Fibroblast of pulmonary artery (primary cell): ENCODE measurements around the gene KRTAP5-7.
"Not testable (repeated sequence)": the region's sequence is repeated elsewhere in the genome, so short reads cannot be mapped to it uniquely, and the experiment has no call there.

Experiments
- DNase-seq: peaks from one replicate; pipeline ENCODE4 v3.0.0-alpha.2; 2010; ENCODE audit warnings: low read depth
- H3K4me3 ChIP-seq: replicated peaks from 2 replicates; pipeline ENCODE4 v1.5.1; 2011; ENCODE audit warnings: low read depth, mild to moderate bottlenecking, control low read depth, low read length, moderate library complexity
- CTCF ChIP-seq: IDR thresholded peaks from 2 replicates; pipeline ENCODE4 v1.5.1; 2011; ENCODE audit warnings: mild to moderate bottlenecking, control low read depth, low read length, inconsistent platforms; ENCODE audit errors: missing control alignments

KRTAP5-7 gene

GRCh38 chr11:71535825-71536224, 8.8 kb downstream of the KRTAP5-7 start:
- no peak for DNase-seq
- no peak for TF ChIP-seq CTCF
- H3K4me3 ChIP-seq, result no peak overlapping the region

GRCh38 chr11:71537537-71537936, 10.5 kb downstream of the KRTAP5-7 start:
- DNase-seq, result no peak
- TF ChIP-seq CTCF, result no peak
- H3K4me3 ChIP-seq, result no peak overlapping the region

- not testable (repeated sequence) for DNase-seq, H3K4me3 ChIP-seq
These were observed 11.1 kb downstream of the KRTAP5-7 start, which contains the start of gene KRTAP5-8 for GRCh38 chr11:71537977-71538665. TSS of gene KRTAP5-8 (plus strand) at chr11:71538025. CDS start at chr11:71538056, 31 bp downstream.

DNA sequence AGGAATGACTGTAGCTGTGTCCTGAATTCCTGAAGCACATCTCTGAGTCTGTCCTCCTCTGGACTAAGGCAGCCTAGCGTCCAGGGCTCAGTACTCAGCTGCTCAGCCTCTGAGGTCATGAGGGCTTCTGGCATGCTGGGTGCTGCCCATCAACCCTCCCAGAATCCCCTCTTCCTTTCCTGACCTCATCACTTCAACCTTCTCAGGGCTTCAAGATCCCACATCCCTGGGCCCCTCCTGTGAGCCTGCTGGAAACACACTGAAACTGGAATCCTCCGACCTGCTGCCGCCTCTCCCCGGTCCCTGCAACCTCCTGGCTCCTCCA, 11.6 kb downstream of the KRTAP5-7 start:
- DNase-seq, result no peak
- TF ChIP-seq CTCF, result no peak
- H3K4me3 ChIP-seq, result no peak overlapping the region

DNA sequence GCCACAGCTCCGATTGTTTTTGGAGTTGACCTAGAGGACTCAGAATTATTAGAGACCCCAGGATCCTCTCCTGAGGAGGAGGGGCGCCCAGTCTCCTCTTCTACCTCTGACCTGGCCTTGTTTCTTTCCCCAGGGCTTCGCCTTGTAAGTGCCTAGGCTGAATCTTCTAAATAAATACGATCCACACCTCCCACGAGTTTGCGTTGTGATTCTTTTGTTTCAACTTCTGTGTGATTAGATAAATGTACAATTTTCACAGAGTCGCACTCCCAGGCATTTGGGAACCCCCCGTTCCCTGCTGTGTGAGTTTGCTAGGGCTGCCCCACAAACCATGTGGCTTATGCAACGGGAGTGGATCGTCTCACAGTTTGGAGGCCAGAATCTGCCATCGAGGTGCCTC, 11.9 kb downstream of the KRTAP5-7 start:
- DNase-seq, result no peak
- H3K4me3 ChIP-seq, result no peak overlapping the region
- TF ChIP-seq CTCF, result no peak

DNA sequence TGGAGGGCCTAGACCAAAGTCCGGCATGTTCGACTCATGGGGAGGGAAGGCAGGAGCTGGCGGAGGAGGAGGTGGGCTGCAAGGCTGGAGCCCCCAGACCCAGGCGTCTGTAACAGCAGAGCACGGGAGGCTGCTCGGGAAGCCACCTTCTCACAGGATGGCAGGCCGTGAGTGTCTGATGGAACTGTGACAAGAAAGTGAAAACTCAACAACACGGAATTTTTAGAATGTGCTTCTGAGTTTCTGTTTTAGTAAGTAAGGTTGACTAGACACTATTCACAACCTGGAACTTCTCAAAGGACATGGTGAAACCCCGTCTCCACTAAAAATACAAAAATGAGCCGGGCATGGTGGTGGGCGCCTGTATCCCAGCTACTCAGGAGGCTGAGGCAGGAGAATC, 12.9 kb downstream of the KRTAP5-7 start:
- DNase-seq, result not testable (repeated sequence)

DNA sequence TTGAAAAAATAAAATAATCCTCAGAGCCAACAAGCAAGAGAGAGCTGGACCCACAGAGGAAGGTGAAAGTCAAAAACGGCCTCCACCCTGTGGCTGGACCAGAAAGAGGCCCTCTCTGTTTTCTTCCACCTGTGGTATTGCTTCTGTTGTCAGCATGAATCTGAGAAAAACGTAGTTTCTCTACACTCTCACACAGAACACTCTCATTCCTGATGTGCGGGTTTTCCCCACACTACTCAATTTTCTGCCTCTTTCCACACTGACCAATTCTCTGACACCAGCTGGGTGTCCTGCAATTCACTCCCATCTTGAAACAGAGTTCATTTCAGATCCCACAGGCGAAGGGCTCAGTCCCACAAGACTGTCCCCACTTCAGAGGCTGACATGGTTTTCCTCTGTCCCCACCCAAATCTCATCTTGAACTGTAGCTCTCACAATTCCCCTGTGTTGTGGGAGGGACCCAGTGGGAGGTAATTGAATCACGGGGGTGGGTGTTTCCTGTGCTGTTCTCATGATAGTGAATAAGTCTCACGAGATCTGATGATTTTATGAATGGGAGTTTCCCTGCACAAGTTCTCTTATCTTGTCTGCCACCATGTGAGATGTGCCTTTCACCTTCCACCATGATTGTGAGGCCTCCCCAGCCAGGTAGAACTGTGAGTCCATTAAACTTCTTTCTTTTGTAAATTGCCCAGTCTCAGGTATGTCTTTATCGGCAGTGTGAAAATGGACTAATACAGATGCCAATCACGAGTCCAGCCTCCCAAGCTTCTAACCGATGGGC, 13.6 kb downstream of the KRTAP5-7 start:
- not testable (repeated sequence) for H3K4me3 ChIP-seq, DNase-seq

More for the DNA sequence above, 12.9 kb downstream of the KRTAP5-7 start:
- H3K4me3 ChIP-seq, result not testable (repeated sequence)

GRCh38 chr11:71542382-71542781, 15.3 kb downstream of the KRTAP5-7 start:
- TF ChIP-seq CTCF, result no peak
- DNase-seq, result no peak

More at GRCh38 chr11:71542382-71542781, 15.3 kb downstream of the KRTAP5-7 start:
- H3K4me3 ChIP-seq, result no peak overlapping the region
